HG03354 (cell line): ENCODE results near the gene TRIO.

ENCODE experiments used
- ATAC-seq: cut with Tn5 transposase; IDR thresholded peaks from one replicate; pipeline ENCODE4 v1.9.1; 2021; ENCODE audit warnings: mild to moderate bottlenecking; ENCODE audit not compliant: unreplicated experiment, poor library complexity, severe bottlenecking

Gene TRIO

DNA sequence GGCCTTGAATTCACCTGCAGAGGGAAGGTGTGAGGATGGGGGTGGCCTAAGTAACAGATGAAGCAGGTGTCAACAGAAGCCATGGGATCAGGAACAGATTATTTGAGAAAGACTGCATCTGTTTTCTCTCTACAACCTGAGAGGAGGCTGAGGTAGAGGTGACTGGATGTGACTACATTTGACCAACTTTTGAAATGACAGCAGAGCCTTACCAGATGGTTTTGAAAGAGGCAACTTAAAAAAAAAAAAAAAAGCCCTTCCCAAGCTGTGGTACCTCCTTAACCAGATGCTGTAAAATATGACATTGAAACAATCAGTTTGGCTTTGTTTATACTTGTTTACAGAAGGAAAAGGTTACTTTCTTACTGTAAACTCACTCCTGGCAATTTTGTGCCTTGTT is 108.6 kb downstream of the TRIO start:
- ATAC-seq = peak; percentile 46

DNA sequence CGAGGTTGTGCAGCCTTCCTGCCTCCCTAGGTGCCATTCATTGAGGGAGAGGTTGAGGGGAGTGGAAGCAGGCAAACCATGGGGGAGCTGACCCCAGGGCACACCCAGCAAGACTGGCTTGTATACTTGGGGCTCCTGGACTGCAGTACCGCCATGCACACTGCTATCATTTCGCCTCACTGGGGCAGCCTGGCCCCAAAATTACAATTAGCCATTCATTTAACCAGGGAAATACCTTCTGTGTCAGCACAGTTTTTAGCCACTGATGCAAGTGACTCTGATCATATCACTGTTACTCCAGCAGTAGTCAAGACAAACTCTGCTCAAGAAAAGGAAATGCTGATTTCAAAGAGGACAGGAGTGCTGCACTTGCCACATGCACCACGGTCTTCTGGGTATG is 109.7 kb downstream of the TRIO start:
- no peak for ATAC-seq

DNA sequence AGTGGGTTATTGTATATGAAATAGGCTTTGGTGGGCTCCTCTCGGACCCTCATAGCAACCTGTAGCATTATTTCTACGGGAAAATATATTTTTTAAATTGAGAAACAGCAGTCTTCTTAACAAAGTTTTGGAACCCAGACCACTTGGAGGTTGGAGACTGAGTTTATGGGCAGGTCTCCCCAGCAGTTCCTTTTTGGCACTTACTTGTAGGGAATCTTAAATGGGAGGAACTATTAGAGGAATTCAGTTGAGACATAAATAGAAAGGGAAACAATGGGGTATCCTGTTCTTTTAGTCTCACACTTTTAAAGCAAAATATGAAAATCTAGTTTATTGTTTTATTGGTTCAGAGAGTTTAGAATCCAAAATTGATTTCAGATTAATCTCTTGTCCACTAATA is 111.5 kb downstream of the TRIO start:
- no peak for ATAC-seq

DNA sequence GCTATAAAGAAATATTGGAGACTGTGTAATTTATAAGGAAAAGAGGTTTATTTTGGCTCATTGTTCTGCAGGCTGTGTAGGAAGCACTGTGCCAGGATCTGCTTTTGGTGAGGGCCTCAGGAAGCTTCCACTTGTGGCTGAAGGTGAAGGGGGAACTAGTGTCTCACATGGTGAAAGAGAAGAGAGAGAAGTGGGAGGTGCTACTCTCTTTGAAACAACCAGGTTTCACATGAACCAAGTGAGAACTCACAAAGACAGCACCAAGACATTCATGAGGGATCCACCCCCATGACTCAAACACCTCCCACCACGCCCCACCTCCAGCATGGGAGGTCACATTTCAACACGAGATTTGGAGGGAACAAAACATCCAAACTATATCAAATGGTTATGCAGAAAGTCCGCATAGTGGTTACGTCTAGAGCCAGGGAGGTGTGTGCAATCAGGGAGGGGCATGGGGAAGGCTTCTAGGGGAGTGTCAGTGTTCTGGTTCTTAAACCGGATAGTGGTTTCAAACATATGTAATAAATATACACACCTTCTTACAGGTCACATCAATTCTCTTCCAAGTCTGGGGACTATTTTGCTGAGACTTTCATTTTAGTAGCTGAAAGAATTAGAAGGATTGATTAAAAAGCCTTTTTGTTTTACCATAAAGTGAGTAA is 113.0 kb downstream of the TRIO start:
- ATAC-seq = no peak

DNA sequence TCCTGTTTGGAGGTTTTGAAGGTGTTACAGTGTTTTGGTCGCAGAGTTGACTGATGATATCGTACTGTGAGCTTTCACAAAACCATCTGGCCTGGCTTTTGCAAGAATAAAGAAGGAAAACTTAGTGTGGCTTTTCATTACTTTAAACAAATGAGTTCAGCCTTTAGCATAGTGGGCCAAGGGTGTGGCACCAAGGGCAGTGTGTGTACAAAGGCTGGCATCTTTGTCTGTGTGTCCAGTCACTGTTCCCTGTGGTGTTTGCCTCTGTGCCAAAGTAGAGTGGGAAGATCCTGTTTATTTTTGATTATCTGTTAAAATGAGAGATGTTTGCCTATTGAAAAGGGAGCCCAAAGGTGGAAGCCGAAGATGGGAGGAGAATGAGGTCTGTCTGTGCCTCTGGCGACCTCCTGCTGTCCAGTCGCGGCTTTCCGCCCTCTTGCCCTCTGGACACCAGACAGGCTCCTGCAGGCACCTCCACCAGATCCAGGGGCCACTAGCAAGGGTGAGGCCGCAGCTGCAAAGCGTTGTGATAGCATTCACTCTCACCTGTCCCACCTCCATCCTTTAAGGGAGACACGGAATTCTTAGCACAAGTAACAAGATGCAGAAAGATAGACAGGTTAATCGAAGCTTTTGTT is 113.7 kb downstream of the TRIO start:
- no peak for ATAC-seq

DNA sequence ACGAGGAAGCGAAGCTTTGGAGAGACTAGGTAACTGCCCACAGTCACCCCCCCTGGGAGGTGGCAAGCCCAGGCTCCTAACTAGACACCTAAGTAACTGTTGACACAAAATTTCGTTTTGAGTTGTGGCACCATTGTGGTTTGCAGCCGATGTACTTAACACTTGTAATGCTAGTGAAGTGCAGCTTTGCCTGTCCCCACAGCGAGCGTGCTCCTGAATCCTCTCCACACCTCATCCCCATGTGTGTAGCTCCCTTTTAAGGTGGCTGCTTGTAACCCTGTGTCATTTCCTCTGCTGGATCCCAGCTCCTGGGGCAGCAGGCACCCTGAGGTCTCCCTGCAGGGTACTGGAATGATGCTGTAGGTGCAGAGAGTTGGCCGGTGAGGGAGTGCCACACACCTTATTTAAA is 114.9 kb downstream of the TRIO start:
- peak; percentile 60 for ATAC-seq

DNA sequence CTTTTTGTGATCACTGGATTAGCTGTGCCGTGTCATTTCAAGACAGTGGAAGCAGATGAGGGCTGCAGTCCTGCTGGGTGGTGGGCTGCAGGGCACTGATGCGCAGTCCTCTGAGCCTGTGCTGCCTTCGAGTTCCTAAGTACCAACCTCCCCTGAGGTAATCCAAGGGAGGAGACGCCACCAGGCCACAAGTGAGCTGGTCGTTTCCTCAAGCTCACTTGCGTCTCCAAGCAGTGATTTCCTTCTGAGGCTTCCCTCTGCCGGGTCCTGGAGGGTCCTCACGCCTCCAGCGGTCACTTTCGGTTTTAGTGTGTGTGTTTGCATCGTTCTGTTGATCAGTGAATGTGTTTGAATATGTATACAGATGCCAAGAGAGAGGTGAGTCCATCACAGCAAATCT is 115.7 kb downstream of the TRIO start:
- ATAC-seq = peak; percentile 47

DNA sequence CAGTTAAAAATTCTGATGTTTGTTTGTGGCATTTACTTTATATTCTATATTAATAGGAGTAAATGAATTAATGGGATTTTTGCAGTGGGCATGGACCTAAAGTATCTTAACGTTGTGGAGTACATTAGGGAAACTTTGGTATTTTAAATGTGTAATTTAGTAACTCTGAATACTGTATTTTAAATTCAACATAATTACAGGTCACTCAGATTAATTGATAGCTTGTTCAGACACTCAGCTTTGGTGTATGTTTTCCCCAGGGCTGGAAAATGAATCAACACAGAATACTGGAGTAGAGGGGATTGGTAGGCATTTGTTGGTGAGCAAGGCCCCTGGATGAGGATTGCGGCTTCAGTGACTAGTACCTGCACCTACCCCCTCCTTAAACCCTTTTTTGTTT is 117.5 kb downstream of the TRIO start:
- no peak for ATAC-seq

DNA sequence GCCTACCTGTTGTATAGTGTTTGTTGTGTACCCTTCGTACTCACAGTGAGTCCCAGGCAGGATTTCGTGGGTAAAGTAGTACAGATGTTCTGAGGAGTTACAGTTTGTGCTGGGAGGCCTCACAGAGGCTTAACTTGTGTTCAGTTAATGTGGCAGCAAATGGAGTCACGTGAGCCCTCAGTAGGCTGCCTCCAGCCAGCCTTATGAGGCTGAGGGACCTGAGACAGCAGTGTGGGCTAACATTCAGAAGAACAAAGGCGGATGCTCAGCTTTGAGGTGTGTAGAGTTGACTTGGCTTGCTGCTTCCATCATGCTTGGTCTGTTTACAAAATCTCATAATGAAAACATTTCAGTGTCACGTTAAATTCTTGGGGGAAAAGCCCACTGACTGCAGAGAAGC is 118.1 kb downstream of the TRIO start:
- ATAC-seq = peak; percentile 29

DNA sequence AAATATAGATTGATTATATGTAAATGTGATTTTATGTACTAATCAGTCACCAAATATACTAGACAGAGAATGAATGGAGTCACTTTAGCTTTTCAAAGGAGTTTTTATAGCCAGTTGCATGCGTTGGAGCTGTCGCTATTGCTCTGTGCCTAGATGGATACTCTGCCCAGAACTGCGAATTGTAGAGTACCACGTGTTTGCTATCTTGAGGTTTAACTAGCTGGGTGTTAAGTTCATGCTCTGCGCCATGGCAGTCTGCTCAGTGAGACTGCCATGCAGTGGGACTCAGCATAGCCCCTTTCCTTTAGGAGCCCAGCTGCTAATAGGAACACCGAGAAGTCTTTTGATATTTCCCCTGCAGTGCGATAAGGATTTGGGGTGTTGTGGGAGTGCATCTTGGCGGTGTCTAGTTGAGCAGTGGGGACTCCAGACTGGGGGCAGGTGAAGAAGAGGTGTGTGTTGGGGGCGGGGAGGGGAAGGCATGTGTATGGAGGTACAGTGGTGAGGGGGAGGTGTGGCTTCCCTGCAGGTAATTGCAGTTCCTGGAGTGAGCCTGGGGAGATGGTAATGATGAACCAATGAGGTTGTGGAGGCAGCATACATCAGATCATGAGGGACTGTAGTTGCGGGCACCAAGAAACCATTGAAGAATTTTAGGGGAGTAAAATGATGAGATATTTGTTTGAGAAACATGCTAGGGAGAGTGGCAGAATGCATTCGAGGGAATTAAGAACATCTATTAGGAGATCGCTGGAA is 118.9 kb downstream of the TRIO start:
- no peak for ATAC-seq

DNA sequence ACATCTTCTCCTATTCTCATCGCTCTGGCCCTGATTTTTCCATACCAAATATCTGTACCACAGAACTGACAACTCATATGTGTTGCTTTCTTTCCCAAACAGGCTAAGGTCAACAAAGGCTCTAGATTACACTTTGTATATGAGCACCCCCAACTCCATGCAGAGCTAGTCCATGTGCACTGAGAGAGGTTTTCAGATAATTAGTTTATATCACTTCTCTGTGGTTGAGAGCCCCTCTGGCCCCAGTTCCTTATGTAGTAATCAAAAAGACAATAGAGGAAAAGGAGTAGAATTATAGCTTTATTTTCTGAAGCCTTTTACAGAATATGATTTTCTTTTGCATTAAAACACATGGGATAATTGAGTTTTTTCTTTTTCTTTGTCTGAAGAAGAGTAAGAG is 120.0 kb downstream of the TRIO start:
- no peak for ATAC-seq

DNA sequence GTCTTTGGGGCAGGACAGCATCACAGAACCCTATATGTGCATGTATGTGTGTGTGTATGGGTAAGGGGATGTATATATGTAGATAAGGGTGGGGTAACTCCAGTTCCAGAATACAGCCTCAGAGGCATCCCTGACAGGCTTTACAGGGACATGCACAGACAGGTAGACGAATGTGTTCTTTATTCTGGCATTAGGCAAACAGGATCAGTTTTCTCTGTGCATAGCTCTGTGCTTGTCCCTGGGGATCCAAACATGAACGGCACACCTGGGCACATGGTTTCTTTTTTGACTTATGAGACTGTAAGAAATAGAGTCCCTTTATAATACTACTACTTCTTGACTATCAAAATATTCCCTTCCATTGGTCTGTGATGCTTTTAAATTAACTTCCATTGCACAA is 120.6 kb downstream of the TRIO start:
- no peak for ATAC-seq

DNA sequence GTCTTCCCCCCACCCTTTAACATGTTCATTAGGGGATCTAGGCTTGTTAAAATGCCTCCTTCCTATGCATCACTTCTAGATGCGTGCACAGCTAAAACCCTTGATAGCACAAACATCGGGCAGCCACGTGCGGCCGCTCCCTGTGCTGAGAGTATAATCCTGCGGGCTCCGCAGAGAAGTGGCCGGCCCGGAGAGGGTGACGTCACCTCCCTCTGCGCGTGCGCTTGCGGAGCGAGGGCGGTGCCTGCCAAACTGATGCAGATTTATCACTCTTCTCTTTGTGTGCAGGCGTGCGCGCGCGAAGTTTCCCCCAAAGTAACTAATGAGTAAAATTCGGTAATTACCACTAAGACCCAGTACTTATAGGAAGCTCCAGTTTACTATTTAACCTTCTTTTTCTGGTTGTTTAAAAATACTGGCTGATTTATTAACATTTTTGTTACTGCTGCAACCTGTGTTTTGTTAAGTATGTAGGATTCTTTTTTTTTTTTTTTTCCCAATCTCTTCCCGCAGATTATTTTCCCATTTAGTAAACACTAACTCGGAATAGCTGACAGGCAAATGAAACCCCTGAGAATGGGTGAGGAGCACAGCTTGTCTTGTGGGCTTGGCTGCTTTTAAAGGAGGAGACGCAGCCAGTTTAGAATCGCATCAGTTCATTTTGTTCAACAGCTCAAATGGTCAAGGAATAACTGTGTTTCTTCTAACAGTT is 121.6 kb downstream of the TRIO start:
- ATAC-seq = peak; percentile 86

DNA sequence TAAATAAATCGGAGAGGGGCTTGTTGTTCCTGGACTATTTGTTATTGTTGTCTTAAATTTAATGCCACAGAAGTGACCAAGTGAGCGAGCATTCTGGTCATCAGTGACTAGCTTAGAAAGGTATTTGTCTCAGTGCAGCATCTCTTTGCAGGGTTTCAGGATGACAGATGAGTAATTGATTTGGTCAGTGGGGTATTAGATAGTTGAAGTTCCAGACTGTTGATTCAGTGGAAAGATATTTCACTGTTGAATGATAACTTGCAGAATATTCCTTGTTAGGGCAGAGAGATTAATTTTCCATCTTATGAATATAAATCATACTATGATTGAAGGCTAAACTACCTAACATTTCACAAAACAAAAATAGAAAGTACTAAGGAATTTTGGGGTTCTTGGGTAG is 122.4 kb downstream of the TRIO start:
- ATAC-seq = no peak

DNA sequence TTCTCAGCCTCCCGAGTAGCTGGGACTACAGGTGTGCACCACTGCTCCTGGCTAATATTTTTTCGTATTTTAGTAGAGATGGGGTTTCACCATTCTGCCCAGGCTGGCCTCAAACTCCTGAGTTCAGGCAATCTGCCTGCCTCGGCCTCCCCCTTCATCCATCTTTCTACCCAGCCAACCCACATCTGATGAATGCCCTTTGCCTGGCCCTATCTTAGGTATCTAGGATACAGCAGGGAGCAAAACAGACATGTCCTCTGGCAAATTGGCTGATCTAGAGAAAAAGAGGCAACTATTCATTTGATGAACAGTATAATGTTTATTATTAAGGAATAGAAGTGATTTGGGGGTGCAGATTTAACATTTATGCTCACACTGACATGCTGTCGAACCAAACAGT is 123.0 kb downstream of the TRIO start:
- no peak for ATAC-seq

DNA sequence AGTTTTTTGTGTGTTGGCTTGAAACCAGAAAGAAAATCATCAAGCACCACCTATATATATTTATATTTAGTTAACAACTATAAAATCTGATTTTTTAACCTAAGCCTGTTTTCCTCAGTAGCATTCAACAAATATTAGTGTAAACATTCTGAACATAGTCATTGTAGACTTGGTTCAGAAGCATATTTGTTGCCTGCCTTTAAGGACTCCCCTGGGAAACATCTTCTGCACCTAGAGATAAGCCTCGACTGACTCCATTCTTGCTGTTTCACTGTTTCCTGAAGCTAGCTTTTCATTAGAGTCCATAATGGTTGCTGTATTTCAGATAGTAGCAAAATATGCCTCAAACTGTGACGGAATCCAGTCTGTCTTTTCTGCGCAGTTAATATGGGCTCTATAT is 123.5 kb downstream of the TRIO start:
- ATAC-seq = no peak

DNA sequence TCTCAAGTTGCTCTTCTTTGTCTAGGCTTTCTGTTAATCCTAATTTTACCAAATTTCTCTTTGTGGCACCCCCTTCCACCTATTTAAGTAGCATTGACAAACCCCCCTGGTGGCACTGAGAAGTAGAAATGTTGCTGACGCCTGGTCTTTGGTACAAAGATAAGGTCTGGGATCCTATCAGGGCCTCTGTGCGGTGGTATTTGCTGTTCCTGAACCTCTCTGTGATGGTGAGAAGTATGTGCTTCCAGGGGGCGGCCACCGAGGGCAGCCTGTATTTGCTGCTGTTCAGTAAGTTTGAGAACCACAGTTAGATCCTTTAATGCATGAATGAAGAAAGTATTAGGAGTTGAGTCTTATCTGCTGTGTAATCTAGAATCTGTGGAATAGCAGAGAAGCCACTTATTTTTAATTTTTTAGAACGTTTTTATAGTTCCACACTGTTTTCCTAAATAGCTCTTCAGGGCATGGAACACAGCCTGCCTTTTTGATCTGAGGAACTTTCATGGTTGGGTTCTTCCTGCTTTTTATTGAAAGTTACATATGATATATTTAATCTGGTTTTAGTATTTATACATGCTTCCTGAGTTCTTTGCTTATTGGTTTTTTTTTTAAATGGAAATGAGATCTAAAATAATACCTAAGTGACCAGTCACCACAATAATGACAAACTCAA is 124.2 kb downstream of the TRIO start:
- no peak for ATAC-seq

DNA sequence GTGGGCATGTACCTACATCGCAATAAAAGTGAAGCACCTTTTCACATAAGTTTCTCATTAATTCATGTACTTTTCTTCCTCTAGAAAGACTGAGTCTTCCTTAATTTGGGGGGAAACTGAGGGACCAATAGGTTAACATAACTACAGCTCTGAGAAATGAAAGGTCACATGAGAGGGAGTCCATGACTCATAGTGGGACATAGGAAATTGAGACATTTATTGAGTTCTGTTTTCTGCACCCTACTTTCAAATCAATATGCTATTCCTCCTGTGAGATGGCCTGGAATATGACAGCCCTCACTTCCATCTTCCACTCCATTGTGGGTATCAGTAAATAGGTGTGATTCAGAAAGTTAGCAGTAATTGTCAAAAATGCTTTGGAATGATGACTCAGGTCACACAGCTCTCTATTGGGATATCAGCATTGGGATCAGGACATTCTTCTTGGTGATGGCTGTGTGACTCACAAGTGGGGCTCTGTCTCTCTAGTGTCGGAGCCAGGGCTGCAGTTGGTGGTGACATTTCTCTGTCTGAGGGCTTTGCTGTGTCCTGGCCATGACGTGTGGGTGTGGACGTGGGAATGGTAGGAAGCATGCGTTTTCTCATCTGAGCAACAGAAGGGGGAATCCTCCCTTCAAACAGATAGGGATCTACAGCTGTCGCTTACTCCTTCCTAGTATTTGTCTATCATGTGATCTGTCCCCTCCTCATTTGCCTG is 125.0 kb downstream of the TRIO start:
- no peak for ATAC-seq

DNA sequence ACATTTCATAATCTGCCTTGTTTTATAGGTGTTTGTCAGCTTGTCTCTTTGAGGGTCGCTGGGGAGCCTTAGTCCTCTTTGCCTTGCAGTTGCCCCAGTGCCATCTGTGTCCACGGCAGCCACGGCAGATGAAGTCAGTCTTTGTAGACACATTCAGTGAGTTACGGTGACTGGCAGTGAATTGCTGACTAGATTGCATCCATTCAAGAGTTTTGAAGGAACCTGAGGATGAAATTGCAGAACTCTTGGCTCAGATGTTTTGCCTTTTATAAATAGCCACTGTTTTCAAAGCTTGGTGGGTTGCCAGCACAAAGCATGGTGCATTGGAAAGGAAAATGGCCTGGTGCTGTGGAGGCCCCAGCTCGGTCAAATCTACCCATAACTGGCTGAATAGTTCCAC is 125.6 kb downstream of the TRIO start:
- ATAC-seq = no peak
